RWPE2 (cell line): Measurements from ENCODE around the gene MYCBPAP.

Experiments
- ATAC-seq: fragments of 200-7000 bp; cut with Tn5 transposase; 3 replicates; pipeline ENCODE4 v1.9.1; 2021; ENCODE audit warnings: low read depth
- DNase-seq: peaks from one replicate; pipeline ENCODE4 v3.0.0-alpha.2; 2020; ENCODE audit warnings: low spot score
- H3K27ac ChIP-seq: fragments of 450-650 bp; 2 replicates; pipeline ENCODE4 v1.5.1; 2017; ENCODE audit warnings: mild to moderate bottlenecking; ENCODE audit not compliant: poor library complexity, severe bottlenecking
- H3K27me3 ChIP-seq: fragments of 250-450 bp; sonication (Bioruptor Pico); 2 replicates; pipeline ENCODE4 v1.5.1; 2021; ENCODE audit warnings: mild to moderate bottlenecking, moderate library complexity; ENCODE audit not compliant: insufficient read depth, poor library complexity, severe bottlenecking
- H3K36me3 ChIP-seq: fragments of 250-450 bp; sonication (Bioruptor Pico); 2 replicates; pipeline ENCODE4 v1.5.1; 2020; ENCODE audit warnings: low read depth, mild to moderate bottlenecking, moderate library complexity
- H3K4me1 ChIP-seq: fragments of 250-450 bp; sonication (Bioruptor Pico); 2 replicates; pipeline ENCODE4 v1.5.1; 2021; ENCODE audit warnings: mild to moderate bottlenecking, moderate library complexity; ENCODE audit not compliant: insufficient read depth, poor library complexity, severe bottlenecking
- H3K4me3 ChIP-seq: fragments of 250-450 bp; sonication (Bioruptor Pico); 2 replicates; pipeline ENCODE4 v1.5.1; 2021; ENCODE audit warnings: mild to moderate bottlenecking, moderate library complexity; ENCODE audit not compliant: severe bottlenecking
- H3K9me3 ChIP-seq: fragments of 250-450 bp; sonication (Bioruptor Pico); 2 replicates; pipeline ENCODE4 v1.5.1; 2021; ENCODE audit warnings: mild to moderate bottlenecking, moderate library complexity; ENCODE audit not compliant: severe bottlenecking
- CTCF ChIP-seq: fragments of 450-650 bp; IDR thresholded peaks from one replicate; pipeline ENCODE4 v1.5.1; 2017; ENCODE audit warnings: mild to moderate bottlenecking, moderate library complexity; ENCODE audit not compliant: poor library complexity, severe bottlenecking

The MYCBPAP gene

GRCh38 chr17:50569592-50569991, 61.4 kb downstream of the MYCBPAP start:
- H3K4me3 ChIP-seq: no peak overlapping the region
- no peaks in the 10 kb centered on the region for H3K9me3 ChIP-seq
- no peak for TF ChIP-seq CTCF
- no peak for ATAC-seq
- DNase-seq: no peak
- H3K4me1 ChIP-seq: no peaks in the 10 kb centered on the region
- no peaks in the 10 kb centered on the region for H3K36me3 ChIP-seq
- H3K27ac ChIP-seq: no peak overlapping the region
- H3K27me3 ChIP-seq: no peaks in the 10 kb centered on the region

GRCh38 chr17:50570032-50570431, 61.8 kb downstream of the MYCBPAP start:
- Histone ChIP-seq H3K9me3 (no peaks in the 10 kb centered on the region), H3K36me3 (no peaks in the 10 kb centered on the region), H3K4me3 (no peak overlapping the region), H3K4me1 (no peaks in the 10 kb centered on the region), H3K27ac (no peak overlapping the region), H3K27me3 (no peaks in the 10 kb centered on the region)
- TF ChIP-seq CTCF: no peak
- no peak for ATAC-seq
- DNase-seq: no peak

- no peak for ATAC-seq
These were observed 62.3 kb downstream of the MYCBPAP start for GRCh38 chr17:50570528-50570927.

GRCh38 chr17:50571681-50572080, 63.4 kb downstream of the MYCBPAP start:
- DNase-seq (no peak), ATAC-seq (no peak)
- Histone ChIP-seq H3K27me3 (no peaks in the 10 kb centered on the region), H3K4me1 (no peaks in the 10 kb centered on the region), H3K9me3 (no peaks in the 10 kb centered on the region), H3K4me3 (no peak overlapping the region), H3K27ac (no peak overlapping the region), H3K36me3 (no peaks in the 10 kb centered on the region)
- TF ChIP-seq CTCF: no peak

More at GRCh38 chr17:50570528-50570927, 62.3 kb downstream of the MYCBPAP start:
- Histone ChIP-seq H3K27me3 (no peaks in the 10 kb centered on the region), H3K4me1 (no peaks in the 10 kb centered on the region), H3K9me3 (no peaks in the 10 kb centered on the region), H3K36me3 (no peaks in the 10 kb centered on the region), H3K27ac (no peak overlapping the region), H3K4me3 (no peak overlapping the region)
- DNase-seq: no peak
- TF ChIP-seq CTCF: no peak

GRCh38 chr17:50572541-50572940, 64.3 kb downstream of the MYCBPAP start:
- TF ChIP-seq CTCF: no peak
- no peak for ATAC-seq
- H3K4me3 ChIP-seq: no peak overlapping the region
- H3K36me3 ChIP-seq: no peaks in the 10 kb centered on the region
- no peak overlapping the region for H3K27ac ChIP-seq
- no peak for DNase-seq
- H3K27me3 ChIP-seq: no peaks in the 10 kb centered on the region
- no peaks in the 10 kb centered on the region for H3K9me3 ChIP-seq
- H3K4me1 ChIP-seq: no peaks in the 10 kb centered on the region
